ENCODE results near the gene GPR155.

- no peak for TF ChIP-seq CTCF (conservative IDR thresholded peaks at IDR 0.05; ENCODE audit: low read depth, low read length)
- no peak for TF ChIP-seq EZH2 (IDR thresholded peaks at IDR 0.05; ENCODE audit: low read length, unreplicated experiment)
Measured at GRCh38 chr2:174510583-174511189, 23.9 kb upstream of the GPR155 start.

Data from PC-3 (cell line).